SK-N-MC (cell line): Measurements from ENCODE around the gene SMAD4.

Source experiments
- DNase-seq: peaks from one replicate; pipeline ENCODE4 v3.0.0-alpha.2; 2011; ENCODE audit warnings: low read depth, low spot score
- H3K27ac ChIP-seq: fragments of 200-600 bp; sonication (generic); 2 replicates; pipeline ENCODE4 v1.5.1; 2016; ENCODE audit warnings: mixed run types
- H3K36me3 ChIP-seq: fragments of 200-600 bp; sonication (generic); 2 replicates; pipeline ENCODE4 v1.6.1; 2017; ENCODE audit warnings: antibody characterized with exemption, low read length, mixed read lengths; ENCODE audit not compliant: insufficient read depth
- H3K4me3 ChIP-seq: fragments of 200-600 bp; sonication (generic); 2 replicates; pipeline ENCODE4 v1.5.1; 2016
- H3K9ac ChIP-seq: fragments of 200-600 bp; sonication (generic); 2 replicates; pipeline ENCODE4 v1.8.0; 2017; ENCODE audit warnings: mixed run types, mixed read lengths; ENCODE audit not compliant: insufficient read length
- H3K9me3 ChIP-seq: fragments of 200-600 bp; sonication (generic); 2 replicates; pipeline ENCODE4 v1.6.1; 2017; ENCODE audit warnings: low read depth, mild to moderate bottlenecking, antibody characterized with exemption, low read length, moderate library complexity, mixed read lengths
- EZH2 ChIP-seq: fragments of 200-600 bp; sonication (generic); IDR thresholded peaks from one replicate; pipeline ENCODE4 v1.6.1; 2017; ENCODE audit warnings: antibody characterized with exemption
- FOXP2 ChIP-seq: optimal IDR thresholded peaks from 2 replicates; pipeline ENCODE3; 2011; ENCODE audit warnings: mild to moderate bottlenecking, moderate library complexity; ENCODE audit not compliant: insufficient read depth; ENCODE audit errors: extremely low read length, control extremely low read depth
- POLR2AphosphoS5 ChIP-seq: IDR thresholded peaks from 2 replicates; pipeline ENCODE4 v1.6.1; 2012; ENCODE audit warnings: mild to moderate bottlenecking, low read depth, low read length, borderline replicate concordance

The SMAD4 gene

DNA sequence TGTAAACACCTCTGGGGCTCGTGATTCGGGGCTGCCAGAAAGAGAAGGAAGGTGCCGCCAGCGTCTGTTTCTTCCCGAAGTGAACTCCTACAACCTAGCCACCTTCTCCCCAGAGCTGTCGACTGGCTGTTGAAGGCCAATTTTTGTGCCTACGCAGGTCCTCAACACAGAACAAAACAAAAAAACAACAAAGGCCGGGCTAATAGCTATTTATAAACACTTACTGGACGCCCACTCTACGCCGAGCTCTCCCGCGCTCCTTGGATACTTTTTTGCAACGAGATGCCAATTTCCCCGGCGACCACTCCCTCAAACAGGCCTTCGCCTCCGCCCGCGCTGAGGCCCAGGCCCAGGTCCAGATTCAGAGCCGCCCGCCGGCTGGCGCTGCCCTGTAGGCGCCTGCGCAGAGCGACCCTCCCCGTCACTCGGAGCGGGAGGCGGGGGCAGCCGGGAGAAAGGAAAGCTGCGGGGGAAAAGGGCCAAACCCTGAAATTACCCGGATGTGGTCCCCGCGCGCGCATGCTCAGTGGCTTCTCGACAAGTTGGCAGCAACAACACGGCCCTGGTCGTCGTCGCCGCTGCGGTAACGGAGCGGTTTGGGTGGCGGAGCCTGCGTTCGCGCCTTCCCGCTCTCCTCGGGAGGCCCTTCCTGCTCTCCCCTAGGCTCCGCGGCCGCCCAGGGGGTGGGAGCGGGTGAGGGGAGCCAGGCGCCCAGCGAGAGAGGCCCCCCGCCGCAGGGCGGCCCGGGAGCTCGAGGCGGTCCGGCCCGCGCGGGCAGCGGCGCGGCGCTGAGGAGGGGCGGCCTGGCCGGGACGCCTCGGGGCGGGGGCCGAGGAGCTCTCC, at the start of gene SMAD4:
Gene SMAD4 (plus strand): TSS at position 520 of the 843 bp plus-strand sequence. CDS start 16,834 bp downstream, outside the sequence.
- peak within 1 kb of the TSS; percentile 67 for H3K27ac ChIP-seq
- DNase-seq: peak; percentile 77
- peak within 1 kb of the TSS; percentile 93 for H3K9ac ChIP-seq
- H3K9me3 ChIP-seq: no peaks in the 10 kb centered on the region
- peaks cover 18% of the 10 kb centered on the region for H3K36me3 ChIP-seq
- TF ChIP-seq EZH2 (no peak), FOXP2 (no peak), POLR2AphosphoS5 (peak; percentile 96)
- H3K4me3 ChIP-seq: peak within 1 kb of the TSS; percentile 89

DNA sequence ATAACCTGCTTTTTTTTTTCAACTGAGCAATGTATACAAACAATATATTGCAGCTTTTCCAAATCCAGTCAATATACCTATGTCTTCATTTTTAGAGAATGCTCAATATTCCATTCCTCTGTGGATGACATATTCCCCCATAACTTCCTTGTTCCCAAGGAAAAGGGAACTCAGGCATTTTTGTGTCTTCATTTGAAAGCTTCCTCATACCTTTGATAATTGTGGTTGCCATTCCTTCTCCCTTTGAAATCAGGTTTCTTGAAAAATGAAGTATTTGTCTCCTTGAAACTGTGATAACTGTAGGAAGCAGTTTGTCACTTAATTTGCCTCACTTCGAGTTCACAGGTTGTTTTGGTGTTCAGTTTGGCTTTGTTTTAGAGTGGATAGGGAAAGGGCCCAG, 48.6 kb upstream of the SMAD4 start:
- Histone ChIP-seq H3K36me3 (peaks cover 30% of the 10 kb centered on the region; the same call in 1 of the 2 replicates), H3K9ac (no peak overlapping the region), H3K27ac (no peak overlapping the region), H3K9me3 (no peaks in the 10 kb centered on the region), H3K4me3 (no peak overlapping the region)
- DNase-seq: no peak
- TF ChIP-seq POLR2AphosphoS5 (no peak), FOXP2 (no peak), EZH2 (no peak)

DNA sequence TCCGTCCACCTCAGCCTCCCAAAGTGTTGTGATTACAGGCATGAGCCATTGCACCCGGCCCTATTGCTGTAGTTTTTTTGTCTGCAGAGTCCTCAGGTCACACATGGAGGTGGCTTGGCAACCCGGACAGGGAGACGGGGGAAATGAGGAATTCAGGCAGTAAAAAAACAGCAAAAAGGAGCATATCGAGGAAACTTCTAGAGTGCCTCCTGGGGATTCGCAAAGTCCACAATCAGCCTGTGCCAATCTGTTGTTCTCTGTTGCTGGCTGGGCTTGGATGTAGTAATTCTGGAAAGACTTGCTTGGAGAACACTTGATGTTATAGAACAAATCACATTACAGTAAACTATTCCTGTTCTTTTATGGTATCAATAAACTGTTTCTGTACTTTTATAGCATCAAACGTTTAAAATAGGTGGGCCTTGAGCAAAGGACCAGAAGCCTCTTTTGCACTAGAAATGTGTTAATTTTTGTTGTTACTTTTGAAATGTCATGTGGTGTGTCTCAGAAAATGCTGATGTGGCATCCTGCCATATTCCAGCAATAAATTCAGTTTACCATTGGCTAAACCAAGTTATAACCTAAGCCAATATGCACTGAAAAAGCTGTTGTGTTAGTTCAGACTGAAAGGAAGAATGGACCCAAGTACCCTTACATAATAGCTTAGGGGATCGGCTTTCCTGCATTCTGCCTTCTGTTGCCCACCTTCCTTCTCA, 47.8 kb upstream of the SMAD4 start:
- Histone ChIP-seq H3K36me3 (peaks cover 22% of the 10 kb centered on the region; the same call in 1 of the 2 replicates), H3K9me3 (no peaks in the 10 kb centered on the region), H3K27ac (no peak overlapping the region), H3K9ac (no peak overlapping the region), H3K4me3 (no peak overlapping the region)
- no peak for DNase-seq
- no peak for TF ChIP-seq EZH2
- TF ChIP-seq FOXP2: no peak
- no peak for TF ChIP-seq POLR2AphosphoS5

DNA sequence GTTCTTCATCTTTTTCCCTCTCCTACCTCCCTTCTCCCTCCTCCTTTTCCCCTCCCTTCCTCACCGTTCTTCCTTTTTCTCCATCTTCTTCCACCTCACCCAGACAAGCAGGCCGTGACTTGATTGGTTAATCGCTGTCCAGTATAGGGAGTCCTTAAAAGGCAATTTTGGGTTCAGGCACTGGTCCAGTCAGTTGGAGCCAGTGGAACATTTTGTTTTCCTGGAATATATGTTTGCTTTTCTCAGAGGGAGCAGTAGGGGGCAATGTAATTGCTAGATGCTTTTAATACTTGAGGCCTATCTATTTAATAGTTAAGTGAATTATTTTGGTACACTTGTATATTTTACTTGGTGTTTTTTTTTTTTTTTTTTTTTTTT, 47.2 kb upstream of the SMAD4 start:
- no peak overlapping the region for H3K9ac ChIP-seq
- H3K4me3 ChIP-seq: no peak overlapping the region
- TF ChIP-seq POLR2AphosphoS5: no peak
- TF ChIP-seq FOXP2: no peak
- TF ChIP-seq EZH2: no peak
- H3K9me3 ChIP-seq: no peaks in the 10 kb centered on the region
- DNase-seq: no peak
- no peak overlapping the region for H3K27ac ChIP-seq
- peaks cover 18% of the 10 kb centered on the region; the same call in 1 of the 2 replicates for H3K36me3 ChIP-seq

DNA sequence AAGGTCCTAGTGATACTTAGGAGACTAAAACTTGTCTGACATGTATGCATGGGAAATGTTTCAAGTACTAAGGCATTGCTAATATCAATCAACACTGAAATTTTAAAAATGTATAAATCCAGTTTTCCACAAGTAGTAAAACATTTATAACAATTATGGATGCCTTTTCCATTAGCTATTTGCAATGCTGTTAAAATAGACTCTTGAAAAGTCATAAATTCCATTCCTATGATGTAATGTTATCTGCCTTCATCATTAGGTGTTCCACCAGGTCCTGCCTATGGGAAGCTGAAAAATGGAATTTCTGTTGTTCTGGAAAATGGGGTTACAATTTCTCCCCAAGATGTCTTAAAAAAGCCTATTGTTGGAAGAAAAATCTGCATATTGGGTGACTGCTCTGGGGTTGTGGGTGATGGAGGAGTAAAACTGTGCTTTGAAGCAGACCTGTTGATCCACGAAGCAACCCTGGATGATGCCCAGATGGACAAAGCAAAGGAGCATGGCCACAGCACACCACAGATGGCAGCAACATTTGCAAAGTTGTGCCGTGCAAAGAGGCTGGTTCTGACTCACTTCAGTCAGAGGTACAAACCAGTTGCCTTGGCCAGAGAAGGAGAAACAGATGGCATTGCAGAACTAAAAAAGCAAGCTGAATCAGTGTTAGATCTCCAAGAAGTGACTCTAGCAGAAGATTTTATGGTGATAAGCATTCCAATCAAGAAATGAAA, 43.5 kb upstream of the SMAD4 start:
- H3K36me3 ChIP-seq: peaks cover 4% of the 10 kb centered on the region; the same call in 1 of the 2 replicates
- H3K9ac ChIP-seq: no peak overlapping the region
- no peak overlapping the region for H3K4me3 ChIP-seq
- TF ChIP-seq FOXP2 (no peak), EZH2 (no peak), POLR2AphosphoS5 (no peak)
- H3K27ac ChIP-seq: no peak overlapping the region
- no peak for DNase-seq
- H3K9me3 ChIP-seq: no peaks in the 10 kb centered on the region

DNA sequence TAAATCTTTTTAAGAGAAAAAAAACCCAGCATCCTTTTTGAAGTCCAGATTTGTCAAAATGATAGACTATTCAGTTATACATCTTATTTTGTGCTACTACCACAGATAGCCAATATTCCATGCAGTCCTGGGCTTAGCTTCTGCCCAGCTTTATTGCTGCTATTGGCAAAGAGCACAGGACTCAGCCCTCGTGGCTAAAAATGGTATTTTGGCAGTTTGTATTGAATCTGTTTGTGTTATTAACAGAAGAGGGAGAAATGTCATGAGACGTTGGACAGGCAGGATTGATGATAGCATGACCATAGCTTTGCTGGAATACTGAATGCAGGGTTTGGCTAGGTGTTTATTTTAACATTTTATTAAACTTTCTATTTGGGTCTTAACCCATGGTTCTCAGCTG, 42.8 kb upstream of the SMAD4 start:
- TF ChIP-seq EZH2: no peak
- no peak for TF ChIP-seq FOXP2
- TF ChIP-seq POLR2AphosphoS5: no peak
- Histone ChIP-seq H3K9ac (no peak overlapping the region), H3K27ac (no peak overlapping the region), H3K4me3 (no peak overlapping the region), H3K36me3 (peaks cover 4% of the 10 kb centered on the region; the same call in 1 of the 2 replicates), H3K9me3 (no peaks in the 10 kb centered on the region)
- no peak for DNase-seq

DNA sequence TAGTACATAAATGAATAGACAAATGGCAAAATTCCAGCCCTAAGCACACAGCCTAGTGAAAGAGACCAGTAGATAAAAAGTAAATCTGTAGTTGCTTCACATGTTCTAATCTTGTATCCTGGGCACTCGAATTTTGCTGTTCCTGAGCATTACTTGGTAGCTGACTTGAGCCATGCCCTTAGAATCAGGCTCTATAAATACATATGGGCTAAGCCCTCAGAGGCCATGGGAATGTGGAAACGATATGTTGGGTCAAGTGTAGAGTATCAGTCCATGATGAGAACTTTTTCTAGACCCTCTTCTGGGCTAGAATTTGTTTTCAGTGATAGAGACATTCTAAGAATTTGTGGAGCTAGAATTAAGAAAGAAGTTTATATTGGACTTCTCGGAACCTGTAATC, 40.3 kb upstream of the SMAD4 start:
- H3K9me3 ChIP-seq: no peaks in the 10 kb centered on the region
- H3K27ac ChIP-seq: no peak overlapping the region
- DNase-seq: no peak
- H3K4me3 ChIP-seq: no peak overlapping the region
- peaks cover 4% of the 10 kb centered on the region; the same call in 1 of the 2 replicates for H3K36me3 ChIP-seq
- TF ChIP-seq EZH2: no peak
- H3K9ac ChIP-seq: no peak overlapping the region

DNA sequence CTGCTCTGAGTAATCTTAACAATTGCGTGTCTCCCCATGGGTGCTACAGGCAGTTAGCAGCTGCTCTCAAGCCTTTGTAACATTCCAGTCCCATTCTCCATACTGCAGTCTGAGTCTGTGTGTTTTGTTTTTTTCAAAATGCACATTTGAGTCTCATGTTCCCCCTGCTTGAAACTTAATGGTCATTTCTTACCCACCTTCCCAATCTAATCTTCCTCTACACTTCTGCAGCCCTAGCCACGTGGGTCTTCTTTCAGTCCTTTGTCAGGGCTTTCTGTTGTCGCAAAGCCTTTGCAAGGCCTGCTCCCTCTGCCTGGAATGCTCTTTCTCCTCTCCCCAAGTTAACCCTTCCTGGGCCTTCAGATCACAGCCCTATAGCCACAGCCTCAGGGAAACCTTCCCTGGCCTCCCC, 37.7 kb upstream of the SMAD4 start:
- no peaks in the 10 kb centered on the region for H3K36me3 ChIP-seq
- H3K27ac ChIP-seq: no peak overlapping the region
- H3K9me3 ChIP-seq: no peaks in the 10 kb centered on the region
- DNase-seq: no peak
- no peak overlapping the region for H3K4me3 ChIP-seq
- H3K9ac ChIP-seq: no peak overlapping the region
- no peak for TF ChIP-seq POLR2AphosphoS5
- TF ChIP-seq EZH2: no peak
- no peak for TF ChIP-seq FOXP2
